NCI-H524 treated with DMSO at 0.1 percent for 48 hours (cell line): ENCODE results near the gene ZNF101.
"Not testable (repeated sequence)": the region's sequence is repeated elsewhere in the genome, so short reads cannot be mapped to it uniquely, and the experiment has no call there.

Experiments
- DNase-seq: peaks from one replicate; lab custom pipeline; 2025; lab: John Stamatoyannopoulos, UW

The ZNF101 gene

GRCh38 chr19:19661675-19662251 is 6.9 kb upstream of the ZNF101 start:
- no peak for DNase-seq

GRCh38 chr19:19662344-19662743 is 6.3 kb upstream of the ZNF101 start:
- no peak for DNase-seq

DNA sequence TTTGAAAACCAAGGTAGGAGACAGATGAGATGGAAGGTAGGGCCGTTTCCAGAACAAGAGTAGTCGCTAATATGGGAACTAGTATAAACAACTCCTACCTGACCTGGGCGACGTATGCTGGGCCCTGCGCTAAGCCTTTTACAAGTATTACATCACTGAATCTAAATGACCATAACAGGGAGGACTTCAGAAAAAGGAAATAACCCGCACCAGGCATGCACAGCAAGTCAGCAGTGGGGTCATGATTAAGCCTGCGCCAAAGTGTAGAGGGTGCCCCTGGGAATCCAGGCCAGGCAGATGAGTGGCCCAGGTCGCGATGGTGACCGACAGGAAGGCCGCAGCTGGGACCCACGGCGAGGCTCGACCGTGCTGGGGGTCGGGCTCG is 5.8 kb upstream of the ZNF101 start:
- DNase-seq, result no peak

GRCh38 chr19:19663256-19664120 is 5.2 kb upstream of the ZNF101 start, which contains the start of gene ATP13A1:
TSS of gene ATP13A1 (minus strand) at chr19:19663676. CDS start at chr19:19663666, 10 bp downstream.
- peak; percentile 99 for DNase-seq

DNA sequence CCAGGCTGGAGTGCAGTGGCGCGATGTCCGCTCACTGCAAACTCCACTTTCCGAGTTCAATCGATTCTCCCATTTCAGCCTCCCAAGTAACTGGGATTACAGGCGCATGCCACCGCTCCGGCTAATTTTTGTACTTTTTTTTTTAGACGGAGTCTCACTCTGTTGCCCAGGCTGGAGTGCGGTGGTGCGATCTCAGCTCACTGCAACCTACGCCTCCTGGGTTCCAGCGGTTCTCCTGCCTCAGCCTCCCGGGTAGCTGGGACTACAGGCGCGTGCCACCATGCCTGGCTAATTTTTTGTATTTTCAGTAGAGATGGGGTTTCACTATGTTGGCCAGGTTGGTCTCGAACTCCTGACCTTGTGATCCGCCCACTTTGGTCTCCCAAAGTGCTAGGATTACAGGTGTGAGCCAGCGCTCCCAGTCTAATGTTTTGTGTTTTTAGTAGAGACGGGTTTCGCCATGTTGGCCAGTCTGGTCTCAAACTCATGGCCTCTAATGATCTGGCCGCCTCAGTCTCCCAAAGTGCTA is 3.2 kb upstream of the ZNF101 start:
- DNase-seq, result not testable (repeated sequence)

GRCh38 chr19:19670070-19670551 is 1.5 kb downstream of the ZNF101 start:
- no peak for DNase-seq

DNA sequence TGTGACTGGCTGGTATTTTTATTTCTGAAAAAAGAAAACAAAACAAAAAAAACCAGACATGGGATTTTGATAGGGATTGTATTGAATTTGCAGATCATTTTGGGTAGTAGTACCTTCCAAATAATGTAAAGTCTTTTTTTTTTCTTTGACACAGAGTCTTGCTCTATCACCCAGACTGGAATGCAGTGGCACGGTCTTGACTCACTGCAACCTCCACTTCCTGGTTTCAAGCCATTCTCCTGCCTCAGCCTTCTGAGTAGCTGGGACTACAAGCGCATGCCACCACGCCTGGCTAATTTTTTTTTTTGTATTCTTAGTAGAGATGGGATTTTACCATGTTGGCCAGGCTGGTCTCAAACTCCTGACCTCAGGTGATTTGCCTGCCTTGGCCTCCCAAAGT is 4.2 kb downstream of the ZNF101 start:
- no peak for DNase-seq

DNA sequence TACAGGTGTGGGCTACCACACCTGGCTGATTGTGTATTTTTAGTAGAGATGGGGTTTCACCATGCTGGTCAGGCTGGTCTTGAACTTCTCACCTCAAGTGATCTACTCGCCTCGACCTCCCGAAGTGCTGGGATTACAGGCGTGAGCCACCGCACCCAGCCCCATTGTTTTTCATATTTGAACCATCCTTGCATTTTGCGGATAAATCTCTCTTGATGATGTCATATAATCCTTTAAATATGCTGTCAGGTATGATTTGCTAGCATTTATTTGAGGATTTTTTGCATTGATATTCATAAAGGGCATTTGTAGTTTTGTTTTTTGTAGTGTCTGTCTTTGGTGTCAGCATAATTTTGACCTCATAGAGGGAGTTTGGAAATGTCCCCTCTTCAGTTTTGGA is 5.7 kb downstream of the ZNF101 start:
- DNase-seq, result no peak

- DNase-seq, result no peak
These were observed 8.9 kb downstream of the ZNF101 start for GRCh38 chr19:19677579-19677978.

DNA sequence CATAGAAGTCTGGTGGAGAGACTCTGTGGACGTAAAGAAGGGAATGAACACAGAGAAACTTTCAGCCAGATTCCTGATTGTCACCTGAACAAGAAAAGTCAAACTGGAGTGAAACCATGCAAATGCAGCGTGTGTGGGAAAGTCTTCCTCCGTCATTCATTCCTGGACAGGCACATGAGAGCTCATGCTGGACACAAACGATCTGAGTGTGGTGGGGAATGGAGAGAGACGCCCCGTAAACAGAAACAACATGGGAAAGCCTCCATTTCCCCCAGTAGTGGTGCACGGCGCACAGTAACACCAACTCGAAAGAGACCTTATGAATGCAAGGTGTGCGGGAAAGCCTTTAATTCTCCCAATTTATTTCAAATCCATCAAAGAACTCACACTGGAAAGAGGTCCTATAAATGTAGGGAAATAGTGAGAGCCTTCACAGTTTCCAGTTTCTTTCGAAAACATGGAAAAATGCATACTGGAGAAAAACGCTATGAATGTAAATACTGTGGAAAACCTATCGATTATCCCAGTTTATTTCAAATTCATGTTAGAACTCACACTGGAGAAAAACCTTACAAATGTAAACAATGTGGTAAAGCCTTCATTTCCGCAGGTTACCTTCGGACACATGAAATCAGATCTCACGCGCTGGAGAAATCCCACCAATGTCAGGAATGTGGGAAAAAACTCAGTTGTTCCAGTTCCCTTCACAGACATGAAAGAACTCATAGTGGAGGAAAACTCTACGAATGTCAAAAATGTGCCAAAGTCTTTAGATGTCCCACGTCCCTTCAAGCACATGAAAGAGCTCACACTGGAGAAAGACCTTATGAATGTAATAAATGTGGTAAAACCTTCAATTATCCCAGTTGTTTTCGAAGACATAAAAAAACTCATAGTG is 10.8 kb downstream of the ZNF101 start:
- no peak for DNase-seq

DNA sequence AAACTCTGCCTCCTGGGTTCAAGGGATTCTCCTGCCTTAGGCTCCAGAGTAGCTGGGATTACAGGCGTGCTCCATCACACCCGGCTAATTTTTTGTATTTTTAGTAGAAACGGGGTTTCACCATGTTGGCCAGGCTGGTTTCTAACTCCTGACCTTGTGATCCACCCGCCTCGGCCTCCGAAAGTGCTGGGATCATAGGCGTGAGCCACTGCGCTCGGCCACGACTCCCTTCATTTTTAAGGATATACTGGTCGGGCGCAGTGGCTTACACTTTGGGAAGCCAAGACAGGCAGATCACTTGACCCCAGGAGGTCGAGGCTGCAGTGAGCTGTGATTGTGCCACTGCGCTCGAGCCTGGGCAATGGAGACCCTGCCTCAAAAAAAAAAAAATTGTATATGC is 17.5 kb downstream of the ZNF101 start:
- not testable (repeated sequence) for DNase-seq

DNA sequence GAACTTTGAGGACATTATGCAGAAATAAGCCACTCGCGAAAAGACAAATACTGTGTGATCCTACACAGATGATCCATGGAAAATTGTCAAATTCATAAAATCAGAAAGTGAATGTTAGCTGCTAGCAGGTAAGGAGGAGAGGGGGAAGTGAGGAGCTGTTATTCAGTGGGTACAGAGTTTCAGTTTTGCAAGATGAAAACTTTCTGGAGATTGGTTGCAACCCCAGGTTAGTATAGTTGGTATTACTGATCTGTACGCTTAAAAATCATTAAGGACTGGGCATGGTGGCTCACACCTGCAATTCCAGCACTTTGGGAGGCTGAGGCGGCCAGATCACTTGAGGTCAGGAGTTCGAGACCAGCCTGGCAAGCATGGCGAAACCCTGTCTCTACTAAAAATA is 17.9 kb downstream of the ZNF101 start:
- no peak for DNase-seq

DNA sequence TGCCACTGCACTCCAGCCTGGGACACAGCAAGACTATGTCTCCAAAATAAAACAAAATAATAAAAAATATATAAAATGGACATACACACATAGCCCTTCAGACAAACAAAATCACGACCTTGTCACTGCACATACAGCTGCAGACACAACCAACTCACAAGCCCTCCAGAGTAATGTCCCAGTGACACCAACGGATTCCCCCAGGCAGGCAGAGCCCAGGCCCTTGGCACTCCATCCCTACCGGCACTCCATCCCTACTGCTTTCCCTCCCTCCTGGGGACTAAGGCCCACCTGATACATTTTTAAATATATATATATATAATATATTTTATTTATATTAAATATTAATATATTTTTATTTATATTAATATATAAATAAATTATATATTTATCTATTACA is 18.5 kb downstream of the ZNF101 start:
- DNase-seq, result no peak

DNA sequence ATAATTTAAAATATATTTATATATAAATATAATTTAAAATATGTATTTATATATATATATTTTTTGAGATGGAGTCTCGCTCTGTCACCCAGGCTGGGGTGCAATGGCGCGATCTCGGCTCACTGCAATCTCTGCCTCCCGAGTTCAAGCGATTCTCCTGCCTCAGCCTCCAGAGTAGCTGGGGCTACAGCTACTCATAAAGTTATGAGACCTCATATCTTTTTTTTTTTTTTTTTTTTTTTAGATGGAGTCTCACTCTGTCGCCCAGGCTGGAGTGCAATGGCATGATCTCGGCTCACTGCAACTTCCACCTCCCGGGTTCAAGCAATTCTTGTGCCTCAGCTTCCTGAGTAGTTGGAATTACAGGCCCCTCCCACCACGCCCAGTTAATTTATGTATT is 20.4 kb downstream of the ZNF101 start:
- DNase-seq, result not testable (repeated sequence)

DNA sequence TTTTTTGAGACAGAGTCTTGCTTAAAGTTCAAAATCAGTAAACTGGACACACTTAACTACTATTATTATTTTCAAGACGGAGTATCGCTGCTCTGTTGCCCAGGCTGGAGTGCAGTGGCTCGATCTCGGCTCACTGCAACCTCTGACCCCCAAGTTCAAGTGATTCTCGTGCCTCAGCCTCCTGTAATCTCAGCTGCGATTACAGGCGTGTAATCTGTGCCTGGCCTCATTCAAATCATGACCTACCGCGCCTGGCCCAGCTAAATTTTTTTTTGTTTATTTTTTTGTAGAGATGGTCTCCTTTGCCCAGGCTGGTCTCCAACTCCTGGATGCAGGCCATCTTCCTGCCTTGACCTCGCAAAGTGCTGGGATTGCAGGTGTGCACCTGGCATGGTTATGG is 23.0 kb downstream of the ZNF101 start:
- DNase-seq, result no peak

GRCh38 chr19:19696386-19696785 is 27.7 kb downstream of the ZNF101 start:
- DNase-seq, result no peak

DNA sequence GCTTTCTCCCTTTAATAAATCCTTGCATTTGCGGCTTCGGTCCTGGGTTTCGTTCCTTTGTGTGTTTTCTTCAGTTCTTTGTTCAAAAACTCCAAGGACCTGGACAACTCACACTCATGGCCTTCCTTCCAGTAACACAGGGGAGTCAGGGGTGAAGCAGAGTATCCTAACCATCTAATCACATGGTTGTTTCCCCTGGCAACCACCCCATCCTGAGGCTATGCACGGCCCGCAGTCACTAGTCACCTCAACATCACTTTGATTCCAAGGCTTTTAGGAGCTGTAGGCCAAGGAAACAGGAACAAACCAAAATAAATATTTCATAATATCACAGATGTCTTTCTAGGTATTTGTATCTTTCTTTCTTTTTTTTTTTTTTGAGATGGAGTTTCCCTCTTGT is 28.9 kb downstream of the ZNF101 start:
- DNase-seq, result no peak

- not testable (repeated sequence) for DNase-seq
These were observed 31.9 kb downstream of the ZNF101 start for GRCh38 chr19:19700493-19700892.

DNA sequence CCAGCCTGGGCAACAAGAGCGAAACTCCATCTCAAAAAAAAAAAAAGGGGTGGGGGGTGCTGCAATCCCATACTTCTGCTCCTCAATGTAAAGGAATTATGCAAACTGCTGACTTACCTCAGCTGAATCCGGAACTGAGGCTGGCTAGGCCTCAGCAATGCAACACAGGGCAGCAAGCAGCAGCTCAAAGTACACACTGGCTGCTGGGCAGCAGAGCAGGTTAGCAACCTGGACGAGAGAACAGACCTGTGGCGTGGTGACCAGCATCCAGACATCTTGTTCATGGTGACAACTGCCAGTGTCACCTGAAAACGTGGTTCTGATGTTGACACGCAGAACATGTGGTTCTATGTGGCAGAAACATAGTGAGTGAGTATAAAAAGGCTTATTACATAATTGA is 36.2 kb downstream of the ZNF101 start:
- DNase-seq, result no peak

DNA sequence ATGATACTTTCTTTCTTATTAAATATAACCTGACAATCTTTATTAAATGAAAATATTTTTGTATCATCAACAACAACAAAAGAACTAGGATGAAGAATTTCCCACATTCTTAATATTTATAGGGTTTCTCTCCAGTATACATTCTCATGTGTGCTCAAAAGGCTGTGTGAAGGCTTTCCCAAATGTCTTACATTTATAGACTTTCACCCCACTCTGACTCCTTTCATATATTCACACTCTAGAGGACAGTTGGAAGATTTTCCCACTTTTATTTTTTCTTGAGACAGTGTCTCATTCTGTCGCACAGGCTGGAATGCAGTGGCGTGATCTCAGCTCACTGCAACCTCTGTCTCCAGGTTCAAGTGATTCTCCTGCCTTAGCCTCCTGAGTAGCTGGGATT is 41.9 kb downstream of the ZNF101 start:
- DNase-seq, result no peak

DNA sequence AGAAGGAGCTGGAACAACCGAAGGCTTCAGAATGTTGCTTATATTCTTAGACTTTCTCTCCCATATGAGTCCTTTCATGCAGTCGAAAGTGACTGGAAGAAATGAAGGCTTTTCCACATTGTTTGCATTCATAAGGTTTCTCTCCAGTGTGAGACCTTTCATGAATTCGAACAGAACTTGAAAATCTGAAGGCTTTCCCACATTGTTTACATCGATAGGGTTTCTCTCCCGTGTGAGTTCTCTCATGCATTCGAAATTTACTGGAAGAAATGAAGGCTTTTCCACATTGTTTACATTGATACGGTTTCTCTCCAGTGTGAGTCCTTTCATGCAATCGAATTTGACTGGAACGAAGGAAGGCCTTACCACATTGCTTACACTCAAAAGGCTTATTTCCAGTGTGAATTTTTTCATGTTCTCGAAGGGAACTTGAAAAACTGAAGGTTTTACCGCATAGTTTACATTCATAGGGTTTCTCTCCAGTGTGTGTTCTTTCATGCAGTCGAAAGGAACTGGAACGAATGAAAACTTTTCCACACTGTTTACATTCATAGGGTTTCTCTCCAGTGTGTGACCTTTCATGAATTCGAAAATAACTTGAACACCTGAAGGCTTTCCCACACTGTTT is 42.8 kb downstream of the ZNF101 start:
- no peak for DNase-seq
